IMR-90 (cell line): ENCODE measurements around the gene GPX1.

Experiments used
- MAZ ChIP-seq: IDR thresholded peaks from 2 replicates; pipeline ENCODE4 v1.6.1; 2012; ENCODE audit warnings: low read depth, mild to moderate bottlenecking, low read length, improper control_type of control experiment, moderate library complexity, borderline replicate concordance
- POLR2A ChIP-seq: IDR thresholded peaks from 2 replicates; pipeline ENCODE4 v1.6.1; 2012; ENCODE audit warnings: mild to moderate bottlenecking, low read depth, low read length
- RAD21 ChIP-seq: IDR thresholded peaks from 2 replicates; pipeline ENCODE4 v1.6.1; 2012; ENCODE audit warnings: low read length, improper control_type of control experiment
- RCOR1 ChIP-seq: IDR thresholded peaks from 2 replicates; pipeline ENCODE4 v1.6.1; 2012; ENCODE audit warnings: mild to moderate bottlenecking, low read length, improper control_type of control experiment; ENCODE audit not compliant: insufficient replicate concordance
- SMC3 ChIP-seq: fragments of 150-350 bp; IDR thresholded peaks from 2 replicates; pipeline ENCODE4 v1.6.1; 2016; ENCODE audit warnings: low read depth, mild to moderate bottlenecking, antibody characterized with exemption, low read length, moderate library complexity
- USF2 ChIP-seq: fragments of 150-350 bp; IDR thresholded peaks from 2 replicates; pipeline ENCODE4 v1.6.1; 2017; ENCODE audit warnings: mild to moderate bottlenecking, antibody characterized with exemption, low read length, low read depth
- TF ChIP-seq, protein P1 (sequence below): conservative IDR thresholded peaks from 2 replicates; pipeline ENCODE4 v1.5.1; 2012; ENCODE audit warnings: mild to moderate bottlenecking, low read depth, low read length, improper control_type of control experiment

DNA sequence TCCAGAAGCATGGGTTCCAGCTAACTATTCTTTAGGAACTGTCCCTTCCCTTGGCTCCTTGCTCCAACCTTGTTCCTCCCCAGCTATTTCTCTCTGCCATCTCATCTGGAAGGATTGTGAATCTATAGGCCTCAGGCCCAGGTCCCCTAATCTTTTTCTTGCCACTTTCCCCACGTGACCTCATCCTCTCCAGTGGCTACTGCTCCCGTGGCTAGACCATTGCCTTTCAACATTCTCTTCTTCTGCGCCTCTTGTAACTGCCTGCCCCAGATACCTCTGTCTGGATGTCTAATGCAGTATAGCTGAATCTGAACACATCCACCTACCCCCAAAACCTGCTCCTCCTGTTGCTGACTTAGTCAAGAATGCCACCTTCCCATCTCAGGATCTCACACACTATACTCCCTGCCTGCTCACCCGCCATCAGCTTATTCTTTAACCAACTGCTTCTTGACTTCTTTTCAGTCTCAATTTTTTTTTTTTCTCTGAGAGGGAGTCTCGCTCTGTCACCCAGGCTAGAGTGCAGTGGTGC, 5.2 kb downstream of the GPX1 start:
- no peak for TF ChIP-seq RAD21
- TF ChIP-seq, protein P1, sequence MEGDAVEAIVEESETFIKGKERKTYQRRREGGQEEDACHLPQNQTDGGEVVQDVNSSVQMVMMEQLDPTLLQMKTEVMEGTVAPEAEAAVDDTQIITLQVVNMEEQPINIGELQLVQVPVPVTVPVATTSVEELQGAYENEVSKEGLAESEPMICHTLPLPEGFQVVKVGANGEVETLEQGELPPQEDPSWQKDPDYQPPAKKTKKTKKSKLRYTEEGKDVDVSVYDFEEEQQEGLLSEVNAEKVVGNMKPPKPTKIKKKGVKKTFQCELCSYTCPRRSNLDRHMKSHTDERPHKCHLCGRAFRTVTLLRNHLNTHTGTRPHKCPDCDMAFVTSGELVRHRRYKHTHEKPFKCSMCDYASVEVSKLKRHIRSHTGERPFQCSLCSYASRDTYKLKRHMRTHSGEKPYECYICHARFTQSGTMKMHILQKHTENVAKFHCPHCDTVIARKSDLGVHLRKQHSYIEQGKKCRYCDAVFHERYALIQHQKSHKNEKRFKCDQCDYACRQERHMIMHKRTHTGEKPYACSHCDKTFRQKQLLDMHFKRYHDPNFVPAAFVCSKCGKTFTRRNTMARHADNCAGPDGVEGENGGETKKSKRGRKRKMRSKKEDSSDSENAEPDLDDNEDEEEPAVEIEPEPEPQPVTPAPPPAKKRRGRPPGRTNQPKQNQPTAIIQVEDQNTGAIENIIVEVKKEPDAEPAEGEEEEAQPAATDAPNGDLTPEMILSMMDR = no peak
- TF ChIP-seq SMC3 = no peak
- no peak for TF ChIP-seq POLR2A
- TF ChIP-seq RCOR1 = no peak
- TF ChIP-seq USF2 = no peak
- no peak for TF ChIP-seq MAZ
